Measurements from ENCODE around the gene GIT2. TPM values are rescaled to one million over a fixed set of nuclear protein-coding genes. Genes with fewer than 3 reads are reported as not detected.

The GIT2 gene
- total and polyA plus RNA-seq, 2 of the 13 experiments (the other 11 are each of a cell fraction or from before 2014, with no cell fraction given), result 18.4 to 19.8 TPM

DNA sequence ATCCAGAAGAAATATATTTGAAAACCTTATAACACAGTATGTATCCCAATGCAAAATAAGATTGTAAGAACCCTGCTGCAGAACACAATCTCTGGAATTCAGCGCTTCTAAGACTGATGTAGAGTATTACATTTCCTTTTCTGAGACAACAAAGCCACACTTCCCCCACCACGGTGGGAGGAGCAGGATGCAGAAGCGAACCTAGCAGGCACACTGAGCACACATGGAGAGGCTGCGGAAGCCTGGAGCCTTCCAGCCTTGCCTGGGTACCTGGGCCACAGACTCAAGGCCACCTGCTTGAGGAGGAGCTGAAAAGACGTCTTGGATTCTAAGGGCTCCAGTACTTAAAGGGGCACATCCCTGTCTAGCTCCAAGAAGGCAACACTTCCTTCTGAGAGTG is 49.7 kb downstream of the GIT2 start:
- no peaks in the 10 kb centered on the region for H3K27me3 ChIP-seq (ENCODE audit: control insufficient read depth in 1 of 2, insufficient read depth in 2 of 2, low read length in 2 of 2)
- TF ChIP-seq, protein P1, sequence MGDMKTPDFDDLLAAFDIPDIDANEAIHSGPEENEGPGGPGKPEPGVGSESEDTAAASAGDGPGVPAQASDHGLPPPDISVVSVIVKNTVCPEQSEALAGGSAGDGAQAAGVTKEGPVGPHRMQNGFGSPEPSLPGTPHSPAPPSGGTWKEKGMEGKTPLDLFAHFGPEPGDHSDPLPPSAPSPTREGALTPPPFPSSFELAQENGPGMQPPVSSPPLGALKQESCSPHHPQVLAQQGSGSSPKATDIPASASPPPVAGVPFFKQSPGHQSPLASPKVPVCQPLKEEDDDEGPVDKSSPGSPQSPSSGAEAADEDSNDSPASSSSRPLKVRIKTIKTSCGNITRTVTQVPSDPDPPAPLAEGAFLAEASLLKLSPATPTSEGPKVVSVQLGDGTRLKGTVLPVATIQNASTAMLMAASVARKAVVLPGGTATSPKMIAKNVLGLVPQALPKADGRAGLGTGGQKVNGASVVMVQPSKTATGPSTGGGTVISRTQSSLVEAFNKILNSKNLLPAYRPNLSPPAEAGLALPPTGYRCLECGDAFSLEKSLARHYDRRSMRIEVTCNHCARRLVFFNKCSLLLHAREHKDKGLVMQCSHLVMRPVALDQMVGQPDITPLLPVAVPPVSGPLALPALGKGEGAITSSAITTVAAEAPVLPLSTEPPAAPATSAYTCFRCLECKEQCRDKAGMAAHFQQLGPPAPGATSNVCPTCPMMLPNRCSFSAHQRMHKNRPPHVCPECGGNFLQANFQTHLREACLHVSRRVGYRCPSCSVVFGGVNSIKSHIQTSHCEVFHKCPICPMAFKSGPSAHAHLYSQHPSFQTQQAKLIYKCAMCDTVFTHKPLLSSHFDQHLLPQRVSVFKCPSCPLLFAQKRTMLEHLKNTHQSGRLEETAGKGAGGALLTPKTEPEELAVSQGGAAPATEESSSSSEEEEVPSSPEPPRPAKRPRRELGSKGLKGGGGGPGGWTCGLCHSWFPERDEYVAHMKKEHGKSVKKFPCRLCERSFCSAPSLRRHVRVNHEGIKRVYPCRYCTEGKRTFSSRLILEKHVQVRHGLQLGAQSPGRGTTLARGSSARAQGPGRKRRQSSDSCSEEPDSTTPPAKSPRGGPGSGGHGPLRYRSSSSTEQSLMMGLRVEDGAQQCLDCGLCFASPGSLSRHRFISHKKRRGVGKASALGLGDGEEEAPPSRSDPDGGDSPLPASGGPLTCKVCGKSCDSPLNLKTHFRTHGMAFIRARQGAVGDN (CRISPR knock-in tag; IDR thresholded peaks at IDR 0.05), result peak; percentile 21; the same call in 1 of the 2 replicates
- no peak for TF ChIP-seq AGO1 (IDR thresholded peaks at IDR 0.05; ENCODE audit: low read depth, low read length, poor library complexity, severe bottlenecking)
- ChIA-PET POLR2A (interaction anchor here (0.6 kb wide), 2 partner anchors 20 to 97 kb away, joined by 3 read pairs; no protein-coding TSS in a partner anchor), CTCF (ENCODE audit: low intra/inter-chr PET ratio, low total read pairs) (no interaction called here)
- in situ Hi-C loops (cut with HindIII; ENCODE audit: extremely low pct_ligation_motif_present, low pct_unique_long_range_greater_than_20kb) (no loop called here), intact Hi-C loops (cut with micrococcal nuclease; ENCODE audit: unreplicated experiment) (loop anchor here (5.0 kb wide), 1 partner anchor 51 kb away; the partner anchor contains the start of genes ANKRD13A and GIT2)
- H3K4me3 ChIP-seq (replicated peaks in 1 of 3; ENCODE audit: insufficient read depth in 1 of 3, low read depth in 2 of 3, low read length in 3 of 3), result no peak overlapping the region
- H3K9ac ChIP-seq (ENCODE audit: insufficient read depth, low read depth, low read length), result no peak overlapping the region
- H3K79me2 ChIP-seq (ENCODE audit: insufficient read depth, low read length), result no peaks in the 10 kb centered on the region
- H3K36me3 ChIP-seq (replicated peaks in 1 of 2; ENCODE audit: control insufficient read depth in 1 of 2, insufficient read depth in 2 of 2, low read length in 2 of 2), result peaks cover 1 to 14% of the 10 kb centered on the region in 2 experiments
- peak overlapping the region; percentile 76 for H3K27ac ChIP-seq (ENCODE audit: extremely low read length, insufficient read depth, low read length)
- H3K4me2 ChIP-seq (ENCODE audit: low read depth, low read length), result no peak overlapping the region
- no peak overlapping the region for H2AFZ ChIP-seq (ENCODE audit: low read length)
- no peaks in the 10 kb centered on the region for H3K9me3 ChIP-seq (ENCODE audit: low read length)
- ATAC-seq (no peak), FAIRE-seq (no peak), DNase-seq (ENCODE audit: low spot score) (no peak)
- H3K4me1 ChIP-seq (ENCODE audit: insufficient read depth, low read length), result peaks cover 74% of the 10 kb centered on the region
- H4K20me1 ChIP-seq (ENCODE audit: insufficient read depth, low read length), result no peaks in the 10 kb centered on the region
- BruUV-seq (replicated peaks), result no TSS peak
- WGBS (ENCODE audit: low lambda C conversion rate), result 62% methylated on average over 4 of the region's 5 CpGs

All from HepG2 (cell line).